ENCODE data around the gene OR11L1. TPM values are rescaled to one million over a fixed set of nuclear protein-coding genes. Genes with fewer than 3 reads are reported as not detected.

Gene OR11L1
- total and polyA plus RNA-seq, 2 experiments from 2014 or later = not detected

- Histone ChIP-seq H3K4me3 (no peak overlapping the region), H3K27ac (no peak overlapping the region), H3K27me3 (no peaks in the 10 kb centered on the region), H3K9me3 (ENCODE audit: low read depth) (no peaks in the 10 kb centered on the region), H3K36me3 (no peaks in the 10 kb centered on the region), H3K4me1 (ENCODE audit: low read depth) (no peaks in the 10 kb centered on the region)
- no peak for TF ChIP-seq CTCF (IDR thresholded peaks at IDR 0.05; ENCODE audit: low read depth, low read length)
- DNase-seq (ENCODE audit: low read depth in 1 of 2, low spot score in 1 of 2) = no peak
Observed at GRCh38 chr1:247849616-247850015, 7.9 kb upstream of the OR11L1 start.

- no peak for DNase-seq (ENCODE audit: low read depth in 1 of 2, low spot score in 1 of 2)
- Histone ChIP-seq H3K27me3 (no peaks in the 10 kb centered on the region), H3K4me1 (ENCODE audit: low read depth) (no peaks in the 10 kb centered on the region), H3K4me3 (no peak overlapping the region), H3K36me3 (no peaks in the 10 kb centered on the region), H3K27ac (no peak overlapping the region), H3K9me3 (ENCODE audit: low read depth) (no peaks in the 10 kb centered on the region)
- no peak for TF ChIP-seq CTCF (IDR thresholded peaks at IDR 0.05; ENCODE audit: low read depth, low read length)
Observed at GRCh38 chr1:247848346-247848745, 6.7 kb upstream of the OR11L1 start.

GRCh38 chr1:247845693-247846017, 4.0 kb upstream of the OR11L1 start:
- H3K27me3 ChIP-seq = no peaks in the 10 kb centered on the region
- no peaks in the 10 kb centered on the region for H3K36me3 ChIP-seq
- H3K27ac ChIP-seq = no peak overlapping the region
- H3K9me3 ChIP-seq (ENCODE audit: low read depth) = no peaks in the 10 kb centered on the region
- DNase-seq (ENCODE audit: low read depth in 1 of 2, low spot score in 1 of 2) = no peak
- no peak overlapping the region for H3K4me3 ChIP-seq
- H3K4me1 ChIP-seq (ENCODE audit: low read depth) = no peaks in the 10 kb centered on the region
- no peak for TF ChIP-seq CTCF (IDR thresholded peaks at IDR 0.05; ENCODE audit: low read depth, low read length)

GRCh38 chr1:247845011-247845692, 3.5 kb upstream of the OR11L1 start:
- H3K4me3 ChIP-seq = no peak overlapping the region
- no peaks in the 10 kb centered on the region for H3K27me3 ChIP-seq
- no peak overlapping the region for H3K27ac ChIP-seq
- DNase-seq (ENCODE audit: low read depth in 1 of 2, low spot score in 1 of 2) = no peak
- TF ChIP-seq CTCF (IDR thresholded peaks at IDR 0.05; ENCODE audit: low read depth, low read length) = no peak
- H3K9me3 ChIP-seq (ENCODE audit: low read depth) = no peaks in the 10 kb centered on the region
- H3K4me1 ChIP-seq (ENCODE audit: low read depth) = no peaks in the 10 kb centered on the region
- H3K36me3 ChIP-seq = no peaks in the 10 kb centered on the region

GRCh38 chr1:247843411-247843810, 1.7 kb upstream of the OR11L1 start:
- H3K4me1 ChIP-seq (ENCODE audit: low read depth) = no peaks in the 10 kb centered on the region
- no peak overlapping the region for H3K27ac ChIP-seq
- TF ChIP-seq CTCF (IDR thresholded peaks at IDR 0.05; ENCODE audit: low read depth, low read length) = no peak
- no peak for DNase-seq (ENCODE audit: low read depth in 1 of 2, low spot score in 1 of 2)
- H3K4me3 ChIP-seq = no peak overlapping the region
- H3K9me3 ChIP-seq (ENCODE audit: low read depth) = no peaks in the 10 kb centered on the region
- no peaks in the 10 kb centered on the region for H3K27me3 ChIP-seq
- no peaks in the 10 kb centered on the region for H3K36me3 ChIP-seq
